GM10248 (cell line): ENCODE results near the gene DNAH10.

ENCODE experiments used
- CTCF ChIA-PET: fragments of 300-600 bp; sonication (Branson Sonifier 250); formaldehyde crosslinking; extraction: SDS; loops from one replicate; lab custom pipeline; 2021; ENCODE audit warnings: antibody characterized with exemption; lab: Yijun Ruan, JAX
- POLR2A ChIA-PET: fragments of 350-650 bp; sonication (Branson Sonifier 250); formaldehyde crosslinking; extraction: SDS; loops from one replicate; lab custom pipeline; 2020; ENCODE audit warnings: antibody characterized with exemption; lab: Yijun Ruan, JAX
- DNase-seq: peaks from one replicate; pipeline ENCODE4 v3.0.0; 2012; ENCODE audit errors: extremely low spot score
- TF ChIP-seq, protein P1 (sequence below): IDR thresholded peaks from 2 replicates; pipeline ENCODE4 v1.5.1; 2012; ENCODE audit warnings: mild to moderate bottlenecking, low read depth; ENCODE audit errors: extremely low read depth, missing control alignments, control extremely low read depth

Gene DNAH10

DNA sequence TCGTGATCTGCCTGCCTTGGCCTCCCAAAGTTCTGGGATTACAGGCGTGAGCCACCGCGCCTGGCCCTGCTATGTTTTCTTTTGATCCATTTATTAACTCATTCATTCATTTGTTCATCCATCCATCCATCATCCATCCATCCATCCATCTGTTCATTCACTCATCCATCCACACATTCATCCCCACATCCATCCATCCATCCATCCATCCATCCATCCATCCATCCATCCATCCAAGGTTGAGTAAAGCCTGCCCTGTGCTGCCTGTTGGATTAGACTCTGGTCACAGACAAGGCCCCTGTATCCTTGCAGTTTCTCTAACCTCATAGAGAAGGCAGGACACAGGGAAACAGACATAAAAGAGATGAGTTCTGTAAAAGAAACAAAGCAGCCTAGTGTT, 44.9 kb downstream of the DNAH10 start:
- POLR2A ChIA-PET = no interaction called here
- CTCF ChIA-PET = interaction anchor here (1.2 kb wide), 1 partner anchor 35 kb away, joined by 3 read pairs; no protein-coding TSS in a partner anchor
- no peak for DNase-seq
- TF ChIP-seq, protein P1, sequence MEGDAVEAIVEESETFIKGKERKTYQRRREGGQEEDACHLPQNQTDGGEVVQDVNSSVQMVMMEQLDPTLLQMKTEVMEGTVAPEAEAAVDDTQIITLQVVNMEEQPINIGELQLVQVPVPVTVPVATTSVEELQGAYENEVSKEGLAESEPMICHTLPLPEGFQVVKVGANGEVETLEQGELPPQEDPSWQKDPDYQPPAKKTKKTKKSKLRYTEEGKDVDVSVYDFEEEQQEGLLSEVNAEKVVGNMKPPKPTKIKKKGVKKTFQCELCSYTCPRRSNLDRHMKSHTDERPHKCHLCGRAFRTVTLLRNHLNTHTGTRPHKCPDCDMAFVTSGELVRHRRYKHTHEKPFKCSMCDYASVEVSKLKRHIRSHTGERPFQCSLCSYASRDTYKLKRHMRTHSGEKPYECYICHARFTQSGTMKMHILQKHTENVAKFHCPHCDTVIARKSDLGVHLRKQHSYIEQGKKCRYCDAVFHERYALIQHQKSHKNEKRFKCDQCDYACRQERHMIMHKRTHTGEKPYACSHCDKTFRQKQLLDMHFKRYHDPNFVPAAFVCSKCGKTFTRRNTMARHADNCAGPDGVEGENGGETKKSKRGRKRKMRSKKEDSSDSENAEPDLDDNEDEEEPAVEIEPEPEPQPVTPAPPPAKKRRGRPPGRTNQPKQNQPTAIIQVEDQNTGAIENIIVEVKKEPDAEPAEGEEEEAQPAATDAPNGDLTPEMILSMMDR = no peak

DNA sequence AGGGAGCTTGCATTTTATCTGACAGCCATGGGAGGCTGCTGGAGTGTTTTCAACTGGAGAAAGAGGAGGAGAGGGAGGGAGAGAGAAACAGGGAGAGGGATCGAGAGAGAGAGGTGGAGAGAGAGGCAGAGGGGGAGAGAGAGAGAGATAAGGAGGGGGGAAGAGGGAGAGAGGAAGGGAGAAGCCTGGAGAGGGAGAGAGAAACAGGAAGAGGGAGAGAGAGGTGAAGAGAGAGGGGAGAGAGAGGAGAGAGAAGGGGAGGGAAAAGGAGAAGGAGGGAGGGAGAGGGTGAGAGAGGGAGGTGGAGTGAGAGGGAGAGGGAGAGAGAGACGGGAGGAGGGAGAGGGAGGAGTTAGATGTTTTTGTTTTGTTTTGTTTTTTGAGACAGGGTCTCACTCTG, 45.6 kb downstream of the DNAH10 start:
- TF ChIP-seq, protein P1 = no peak
- no peak for DNase-seq
- ChIA-PET CTCF (no interaction called here), POLR2A (no interaction called here)

DNA sequence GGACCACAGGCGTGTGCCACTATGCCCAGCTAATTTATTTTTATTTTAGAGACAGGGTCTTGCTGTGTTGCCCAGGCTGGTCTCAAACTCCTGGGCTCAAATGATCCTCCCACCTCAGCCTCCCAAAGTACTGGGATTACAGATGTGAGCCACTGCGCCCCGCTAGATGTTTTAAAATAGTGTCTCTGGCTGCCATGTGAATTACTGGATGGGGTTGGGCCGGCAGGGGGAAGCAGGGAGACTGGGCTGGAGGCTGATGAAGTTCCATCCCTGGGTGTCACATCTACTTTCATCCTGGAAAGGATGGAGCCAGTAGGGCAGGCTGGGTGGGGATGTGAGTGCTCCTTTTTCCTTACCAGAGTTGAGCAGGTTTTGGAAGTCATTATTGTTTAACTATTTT, 46.1 kb downstream of the DNAH10 start:
- POLR2A ChIA-PET = no interaction called here
- TF ChIP-seq, protein P1 = no peak
- CTCF ChIA-PET = no interaction called here
- DNase-seq = no peak

DNA sequence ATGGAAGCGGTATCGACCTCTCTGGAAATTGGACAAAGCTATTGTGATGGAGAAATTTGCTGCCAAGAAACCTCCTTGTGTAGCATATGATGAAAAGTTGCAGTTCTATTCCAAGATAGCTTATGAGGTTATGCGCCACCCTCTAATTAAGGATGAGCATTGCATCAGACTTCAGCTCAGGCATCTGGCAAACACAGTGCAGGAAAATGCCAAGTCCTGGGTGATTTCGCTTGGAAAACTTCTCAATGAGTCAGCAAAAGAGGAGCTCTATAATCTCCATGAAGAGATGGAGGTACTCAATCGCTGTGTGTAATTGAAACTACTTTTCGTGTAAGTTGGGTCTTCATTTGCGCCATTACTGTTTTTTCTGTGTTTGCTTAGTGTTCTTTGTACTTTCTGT, 51.2 kb downstream of the DNAH10 start:
- no peak for DNase-seq
- ChIA-PET POLR2A (no interaction called here), CTCF (interaction anchor here (0.8 to 1.2 kb wide), 3 partner anchors 11 to 219 kb away, joined by 3 read pairs; no protein-coding TSS in a partner anchor)
- TF ChIP-seq, protein P1 = no peak

DNA sequence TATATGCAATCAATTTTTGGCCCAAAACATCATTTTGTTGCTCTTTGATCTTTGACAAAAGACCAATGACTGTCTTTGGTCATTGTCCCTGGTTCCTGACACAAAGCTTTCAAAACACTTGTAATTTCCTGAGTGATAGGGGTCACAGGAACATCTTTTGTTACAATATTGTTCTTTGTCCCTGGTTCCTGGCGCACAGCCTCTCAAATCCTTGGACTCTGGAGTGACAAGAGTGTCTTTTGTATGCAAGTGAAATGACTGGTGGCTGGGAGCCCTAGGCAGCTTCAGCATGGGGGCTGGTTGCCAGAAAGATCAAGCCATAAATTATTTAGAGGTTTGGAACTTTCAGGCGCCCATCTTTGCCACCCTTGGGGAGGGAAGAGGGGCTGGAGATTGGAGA, 53.9 kb downstream of the DNAH10 start:
- ChIA-PET POLR2A (no interaction called here), CTCF (no interaction called here)
- no peak for DNase-seq
- TF ChIP-seq, protein P1 = no peak

DNA sequence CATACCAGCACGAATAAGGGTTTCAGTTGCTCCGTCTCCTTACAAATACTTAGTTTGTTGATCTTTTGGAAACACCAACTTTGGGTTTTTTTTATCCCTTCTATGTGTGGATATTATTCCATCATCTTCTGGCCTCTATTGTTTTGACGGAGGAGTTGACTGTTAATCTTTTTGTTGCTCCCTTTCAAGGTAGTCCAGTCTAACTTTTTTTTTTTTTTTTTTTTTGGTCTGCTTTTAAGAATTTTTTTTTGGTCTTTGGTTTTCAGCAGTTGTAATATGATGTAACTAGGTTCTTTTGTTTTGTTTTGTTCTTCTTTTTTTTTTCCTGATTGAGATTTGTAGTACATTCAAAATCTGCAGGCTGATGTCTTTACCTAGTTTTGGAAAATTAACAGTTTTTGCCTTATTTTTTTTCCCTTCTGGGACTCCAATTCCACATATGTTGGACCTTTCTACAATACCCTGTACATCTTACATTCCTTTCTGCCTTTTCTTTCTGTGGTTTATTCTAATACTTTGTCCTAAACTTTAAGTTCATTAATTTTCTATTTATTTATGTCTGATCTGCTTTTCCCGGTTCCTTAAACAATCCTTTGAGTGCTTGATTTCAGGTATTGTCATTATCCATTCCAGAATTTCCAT, 54.9 kb downstream of the DNAH10 start:
- DNase-seq = no peak
- TF ChIP-seq, protein P1 = no peak
- ChIA-PET POLR2A (no interaction called here), CTCF (no interaction called here)

DNA sequence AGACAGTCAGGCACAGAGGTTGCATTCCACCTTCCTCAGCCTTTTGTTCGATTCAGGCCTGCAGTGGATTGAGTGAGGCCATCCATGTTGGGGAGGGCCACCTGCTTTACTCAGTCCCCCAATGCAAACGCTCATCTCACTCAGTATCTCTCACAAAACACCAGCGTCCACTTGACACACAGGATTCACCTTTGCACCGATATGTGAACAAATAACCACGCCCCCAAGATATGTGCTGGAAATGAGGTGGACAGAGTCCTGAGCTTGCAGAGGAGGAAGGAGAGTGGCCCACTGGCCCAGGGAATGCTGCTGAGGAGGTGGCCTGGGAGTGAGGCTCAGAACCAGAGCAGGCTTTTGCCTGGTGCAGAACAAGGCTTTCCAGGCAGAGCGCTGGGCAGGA, 60.7 kb downstream of the DNAH10 start:
- CTCF ChIA-PET = interaction anchor here (1.1 kb wide), 1 partner anchor 19 kb away, joined by 3 read pairs; no protein-coding TSS in a partner anchor
- TF ChIP-seq, protein P1 = no peak
- no peak for DNase-seq
- POLR2A ChIA-PET = no interaction called here
